Forelimb muscle (tissue), 1 donor: ENCODE measurements around the gene KCNK5. TPM values are rescaled to one million over a fixed set of nuclear protein-coding genes. Genes with fewer than 3 reads are reported as not detected.

Experiments used
- DNase-seq: peaks from one replicate; pipeline ENCODE4 v3.0.0-alpha.2; 2013; ENCODE audit warnings: low read depth
- polyA plus RNA-seq: library from polyadenylated mRNA; unstranded; fragments of 120-200 nt; gene quantifications from one replicate; pipeline ENCODE4 v1.2.1, GENCODE V29; 2013; ENCODE audit not compliant: insufficient read length

KCNK5 gene
- polyA plus RNA-seq, 1 donor: 1.5 TPM

DNA sequence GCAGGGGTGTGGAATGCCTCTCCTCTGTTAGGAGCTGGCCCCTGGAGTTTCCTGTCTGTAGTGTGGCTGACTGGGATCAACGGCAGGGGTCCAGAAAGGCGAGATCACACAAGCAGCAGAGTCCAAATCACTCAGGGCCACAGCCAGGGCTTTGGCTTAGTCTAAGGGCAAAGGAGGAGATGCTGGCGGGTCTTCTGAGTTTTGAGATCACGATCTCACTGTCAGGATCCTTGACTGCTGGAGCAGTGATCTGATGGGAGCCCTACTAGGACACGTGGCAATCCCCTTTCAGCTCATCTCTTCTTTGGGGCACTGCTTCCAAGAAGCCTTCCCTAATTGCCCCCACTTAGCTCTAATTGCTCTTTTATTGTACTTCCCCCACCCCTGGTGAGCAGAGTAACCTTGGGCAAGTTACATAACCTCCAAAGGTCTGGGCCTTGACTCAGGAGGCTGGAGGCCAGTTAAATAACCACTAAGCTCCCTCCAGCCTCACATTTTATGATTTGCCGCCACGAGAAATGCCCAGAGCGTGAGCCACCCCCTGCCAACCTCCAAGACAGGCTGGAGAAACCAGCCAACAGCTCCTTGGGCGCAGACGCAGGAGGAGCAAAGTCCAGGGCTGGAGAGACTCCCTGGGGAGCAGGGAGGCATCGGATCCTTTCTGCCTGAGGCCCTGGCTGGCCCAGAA is 12.0 kb downstream of the KCNK5 start:
- no peak for DNase-seq

GRCh38 chr6:39215640-39216158 is 13.6 kb downstream of the KCNK5 start:
- no peak for DNase-seq

- no peak for DNase-seq
Measured at GRCh38 chr6:39214846-39215639, 14.2 kb downstream of the KCNK5 start.

DNA sequence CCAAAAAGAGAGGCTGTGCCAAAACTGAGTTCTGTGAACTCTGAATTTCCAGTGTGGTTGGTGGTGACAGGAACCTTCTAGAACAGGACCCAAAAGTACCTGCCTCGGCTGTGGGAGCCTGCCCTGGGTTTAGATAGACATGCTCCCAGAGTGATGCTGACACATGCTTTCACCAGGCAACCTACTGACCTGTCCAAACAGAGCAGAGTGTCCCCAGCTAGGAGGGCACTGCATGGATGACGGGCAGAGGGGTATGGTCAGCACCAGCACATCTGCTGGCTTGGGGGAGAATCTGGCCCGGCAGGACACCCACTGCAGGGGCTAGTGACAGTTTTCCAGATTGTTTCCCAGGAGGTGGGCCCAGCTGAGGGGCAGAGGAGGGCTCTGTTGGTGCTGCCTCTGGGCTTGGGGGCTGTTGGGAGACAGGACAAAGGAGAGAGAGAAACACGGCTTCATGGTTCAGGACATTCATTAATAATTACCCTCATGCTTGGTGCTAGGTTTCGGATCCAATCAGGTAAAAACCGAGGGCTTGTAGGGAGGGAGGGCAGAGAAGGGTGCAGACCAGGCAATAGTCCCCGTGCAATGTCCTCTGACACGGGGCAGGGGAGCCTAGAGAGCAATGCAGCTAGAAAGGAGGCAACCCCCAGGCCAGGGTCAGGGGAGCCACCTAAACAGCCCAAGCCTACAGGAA is 15.0 kb downstream of the KCNK5 start:
- DNase-seq: no peak

DNA sequence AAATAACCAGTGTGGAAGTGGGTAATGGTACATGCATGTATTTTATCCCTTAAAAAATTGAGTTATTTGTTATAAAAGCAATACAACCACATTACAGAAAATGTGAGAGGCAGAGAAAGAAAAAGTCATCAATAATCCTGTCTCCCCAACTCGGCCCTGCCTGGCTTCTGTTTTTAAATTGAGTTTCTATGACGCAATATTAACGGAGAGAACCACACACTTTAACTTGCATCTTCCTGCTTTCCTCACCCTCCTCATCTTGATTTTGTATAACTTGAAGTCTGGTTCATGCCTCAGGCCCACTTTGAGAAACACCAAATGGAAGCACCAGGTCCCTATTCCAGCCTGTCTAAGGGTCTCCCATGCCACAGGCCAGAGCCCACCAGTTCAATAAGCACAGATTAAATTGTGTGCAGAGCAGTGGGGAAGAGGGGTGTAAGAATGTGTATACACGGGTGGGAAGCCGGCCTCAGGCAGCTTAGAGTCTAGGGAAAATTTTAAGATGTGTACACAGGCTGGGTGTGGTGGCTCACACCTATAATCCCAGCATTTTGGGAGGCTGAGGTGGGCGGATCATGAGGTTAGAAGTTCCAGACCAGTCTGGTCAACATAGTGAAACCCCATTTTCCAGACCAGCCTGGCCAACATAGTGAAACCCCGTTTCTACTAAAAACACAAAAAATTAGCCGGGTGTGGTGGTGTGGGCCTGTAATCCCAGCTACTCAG is 15.9 kb downstream of the KCNK5 start:
- no peak for DNase-seq

- DNase-seq: no peak
Measured at GRCh38 chr6:39211183-39211582, 18.1 kb downstream of the KCNK5 start.

- DNase-seq: no peak
Measured at GRCh38 chr6:39210450-39210849, 18.8 kb downstream of the KCNK5 start.

GRCh38 chr6:39209911-39210310 is 19.4 kb downstream of the KCNK5 start:
- DNase-seq: no peak

GRCh38 chr6:39209360-39209811 is 19.9 kb downstream of the KCNK5 start:
- DNase-seq: no peak

- DNase-seq: no peak
Measured at GRCh38 chr6:39208223-39208739, 21.0 kb downstream of the KCNK5 start.

GRCh38 chr6:39207416-39208222 is 21.7 kb downstream of the KCNK5 start:
- no peak for DNase-seq

DNA sequence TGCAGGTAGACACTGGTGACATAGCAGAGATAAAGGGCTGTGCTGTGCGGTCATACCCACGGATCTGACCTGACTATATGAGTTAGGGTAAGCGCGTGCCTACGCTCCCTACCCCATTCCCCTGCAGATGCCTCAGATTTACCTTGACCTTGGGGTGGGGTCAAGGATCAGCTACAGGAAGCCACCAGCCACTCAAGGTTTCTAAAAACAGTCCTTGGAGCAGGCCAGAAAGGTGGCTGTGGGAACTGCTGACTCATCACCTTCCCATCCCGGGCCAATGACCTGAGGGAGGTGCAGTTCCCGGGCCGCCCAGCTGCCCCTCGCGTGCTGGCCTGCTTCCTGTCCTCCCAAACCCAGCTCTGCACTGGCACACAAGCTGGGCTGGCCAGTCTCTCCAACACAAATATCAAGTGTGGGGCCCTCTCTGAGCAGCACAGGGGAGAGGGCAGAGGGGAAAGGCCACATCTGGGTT is 23.0 kb downstream of the KCNK5 start:
- no peak for DNase-seq

- DNase-seq: no peak
Measured at GRCh38 chr6:39204646-39205244, 24.5 kb downstream of the KCNK5 start.

DNA sequence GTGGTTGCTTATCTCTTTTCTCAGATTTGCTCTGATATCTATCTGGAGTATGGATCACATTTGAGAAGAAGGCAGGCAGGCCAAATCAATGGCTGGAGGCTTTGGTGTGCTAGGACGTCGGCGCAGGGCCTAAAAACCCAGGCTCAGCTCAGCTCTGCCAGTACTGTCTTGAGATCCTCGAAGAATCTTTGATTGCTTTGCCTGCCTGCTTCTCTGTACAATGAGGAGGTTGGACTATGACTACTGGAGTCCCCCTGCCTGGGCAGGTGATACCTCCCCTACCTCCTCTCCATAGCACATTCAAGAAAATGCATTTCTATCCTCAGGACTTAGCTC is 25.1 kb downstream of the KCNK5 start:
- DNase-seq: no peak

DNA sequence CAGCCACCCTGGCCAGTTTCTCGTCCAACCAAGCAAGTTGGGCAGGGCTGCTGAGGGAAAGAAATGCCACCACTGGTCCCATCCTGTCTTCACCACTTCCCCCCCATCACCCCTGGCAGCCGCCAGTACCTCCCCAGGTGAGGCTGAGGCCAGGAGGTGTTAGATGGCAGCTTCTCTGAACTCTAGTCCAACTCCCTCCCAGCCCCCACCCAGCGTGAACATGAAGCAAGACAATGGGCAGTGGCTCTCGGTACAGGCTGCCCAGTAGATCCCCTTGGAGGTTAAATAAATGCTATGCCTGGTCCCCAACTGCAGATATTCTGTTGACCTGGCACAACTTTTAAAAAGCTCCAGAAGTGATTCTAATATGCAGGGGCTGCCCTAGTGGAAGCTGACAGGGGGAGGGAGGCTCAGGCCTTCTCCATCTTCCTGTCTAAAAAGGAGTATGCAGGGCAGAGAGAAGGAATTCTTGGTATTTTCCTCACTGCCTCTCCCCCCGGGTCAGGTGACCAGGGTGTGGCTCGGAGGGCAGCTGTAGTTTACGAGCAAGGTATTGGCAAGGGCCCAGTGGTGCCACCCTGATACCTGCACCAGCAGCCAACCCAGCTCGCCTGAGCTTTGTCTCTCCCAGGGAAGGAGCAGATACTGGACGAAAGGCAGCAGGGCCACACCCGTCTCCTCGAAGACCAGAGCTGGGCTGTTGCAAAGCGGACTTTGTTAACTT is 25.7 kb downstream of the KCNK5 start:
- no peak for DNase-seq

DNA sequence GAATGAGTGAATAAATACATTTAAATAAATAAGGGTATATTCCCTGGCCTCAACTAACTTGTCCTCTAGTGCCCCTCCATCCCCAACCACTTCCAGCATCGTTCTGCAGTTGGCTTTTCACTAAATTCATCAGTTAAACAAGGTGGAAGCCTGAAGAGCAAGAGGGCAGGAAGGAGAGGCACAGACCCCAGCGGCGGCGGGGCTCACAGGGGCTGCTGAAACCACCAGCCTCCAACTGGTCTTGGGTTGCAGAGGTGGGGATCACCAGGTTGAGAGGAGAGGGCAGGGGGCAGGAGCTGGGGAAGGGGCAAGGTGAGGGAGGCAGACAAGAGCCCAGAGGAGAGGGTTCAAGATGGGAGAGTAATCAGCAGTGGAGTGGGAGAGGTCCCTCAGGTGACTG is 27.1 kb downstream of the KCNK5 start:
- DNase-seq: no peak

- no peak for DNase-seq
Measured at GRCh38 chr6:39200498-39201020, 28.7 kb downstream of the KCNK5 start.

GRCh38 chr6:39199976-39200375 is 29.3 kb downstream of the KCNK5 start:
- no peak for DNase-seq

- no peak for DNase-seq
Measured at GRCh38 chr6:39199231-39199940, 29.9 kb downstream of the KCNK5 start.
